ENCODE measurements around the gene SPOCK2.

DNA sequence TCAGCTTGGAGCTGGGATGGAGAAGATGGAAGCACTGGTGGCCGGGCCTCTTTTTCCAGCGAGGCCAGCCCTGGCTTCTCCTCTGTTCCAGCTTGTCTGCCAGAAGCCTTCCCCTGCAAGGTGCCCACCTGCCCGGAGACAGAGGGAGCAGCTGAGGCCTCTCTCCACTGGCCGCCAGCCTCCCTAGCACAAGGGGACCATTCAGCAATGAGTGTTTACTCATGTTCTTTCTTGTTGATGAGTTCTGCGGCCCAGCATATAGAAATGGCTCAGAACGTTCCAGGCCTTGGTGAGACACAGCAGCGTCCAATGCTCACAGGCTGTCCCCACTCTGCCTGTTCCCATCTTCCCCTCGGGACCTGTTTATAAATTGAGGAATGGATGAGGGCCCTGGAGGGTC, 76.9 kb downstream of the SPOCK2 start:
- no peak for TF ChIP-seq CTCF (IDR thresholded peaks at IDR 0.05 in 4 of 5, conservative IDR thresholded peaks at IDR 0.05 in 1 of 5)
- no peak for TF ChIP-seq POLR2A (IDR thresholded peaks at IDR 0.05)

All from gastrocnemius medialis (tissue), 4 donors.